Measurements from ENCODE around the gene ANKFY1.

DNA sequence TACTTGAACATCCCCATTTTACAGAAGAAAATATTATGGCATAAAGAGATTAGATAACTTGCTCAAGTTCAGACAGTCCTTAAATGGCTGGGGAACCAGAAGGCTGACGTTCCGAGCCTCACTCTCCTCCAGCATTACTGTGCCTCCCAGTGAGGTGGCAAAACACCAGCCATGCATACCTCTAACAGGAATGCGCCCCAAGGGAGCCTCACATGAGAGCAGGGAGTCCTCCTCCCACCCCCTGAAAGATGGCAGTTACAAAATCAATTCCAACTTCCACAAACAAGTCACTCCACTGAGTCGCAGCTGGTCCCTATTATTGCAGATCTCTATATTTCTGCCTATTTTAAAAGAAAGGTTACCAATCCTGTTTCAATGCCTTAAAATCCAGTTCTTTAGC lies 55.5 kb downstream of the ANKFY1 start:
- TF ChIP-seq POLR2A (IDR thresholded peaks at IDR 0.05) (no peak), CTCF (IDR thresholded peaks at IDR 0.05) (no peak)

Measured in body of pancreas (tissue), 4 donors.